T follicular helper cell (primary cell): Measurements from ENCODE around the gene EIF4E2.

Source experiments
- DNase-seq: peaks from one replicate; pipeline ENCODE4 v3.0.0-alpha.2; 2020; ENCODE audit warnings: low read depth

Gene EIF4E2

DNA sequence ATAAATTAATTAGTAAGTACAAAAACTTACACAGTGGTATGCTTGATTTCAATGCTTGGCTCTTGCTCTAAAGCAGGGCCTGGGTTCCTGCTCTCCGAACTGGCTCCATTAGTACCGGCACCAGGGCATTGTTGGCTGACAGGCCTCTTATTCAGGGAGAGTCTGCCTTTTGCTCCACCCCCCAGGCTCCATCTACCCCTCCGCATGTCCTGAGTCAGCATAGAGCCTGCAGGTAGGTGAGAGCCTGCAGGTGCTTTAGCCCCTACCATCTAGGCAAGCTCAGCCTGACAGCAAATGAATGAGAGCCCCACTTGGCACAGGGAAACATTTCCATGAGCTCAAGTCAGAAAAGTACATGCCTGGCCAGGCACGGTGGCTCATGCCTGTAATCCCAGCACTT, 47.8 kb downstream of the EIF4E2 start:
- no peak for DNase-seq

DNA sequence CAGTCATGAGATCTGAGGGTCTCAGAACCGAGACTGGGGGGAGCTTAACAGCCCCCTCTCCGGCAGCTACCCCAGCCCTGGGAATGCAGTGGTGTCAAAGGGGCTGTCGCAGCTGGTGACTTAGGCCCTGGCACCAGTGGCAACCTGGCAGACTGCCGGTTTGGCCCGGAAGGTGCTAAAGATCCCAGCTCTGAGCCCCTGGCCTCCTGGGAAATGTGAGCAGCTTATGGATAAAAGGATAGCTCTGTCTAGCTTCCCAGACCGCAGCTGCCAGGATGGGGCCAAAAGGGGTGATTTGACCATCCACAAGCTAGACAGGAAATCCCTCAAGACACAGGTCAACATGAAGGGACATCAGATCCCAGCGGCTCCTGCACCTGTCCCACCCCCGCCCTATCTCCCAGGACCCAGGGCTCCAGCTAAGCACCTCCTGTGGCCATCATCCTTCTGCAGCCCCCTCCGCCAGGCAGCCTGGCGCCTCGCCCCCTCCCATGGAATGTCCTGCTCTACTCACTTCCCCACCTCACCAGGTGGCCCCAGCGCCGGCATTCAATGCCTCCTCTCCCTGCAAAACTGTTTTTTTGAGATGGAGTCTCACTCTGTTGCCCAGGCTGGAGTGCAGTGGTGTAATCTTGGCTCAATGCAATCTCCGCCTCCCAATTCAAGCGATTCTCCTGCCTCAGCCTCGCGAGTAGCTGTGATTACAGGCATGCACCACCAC, 49.7 kb downstream of the EIF4E2 start:
- DNase-seq = no peak

DNA sequence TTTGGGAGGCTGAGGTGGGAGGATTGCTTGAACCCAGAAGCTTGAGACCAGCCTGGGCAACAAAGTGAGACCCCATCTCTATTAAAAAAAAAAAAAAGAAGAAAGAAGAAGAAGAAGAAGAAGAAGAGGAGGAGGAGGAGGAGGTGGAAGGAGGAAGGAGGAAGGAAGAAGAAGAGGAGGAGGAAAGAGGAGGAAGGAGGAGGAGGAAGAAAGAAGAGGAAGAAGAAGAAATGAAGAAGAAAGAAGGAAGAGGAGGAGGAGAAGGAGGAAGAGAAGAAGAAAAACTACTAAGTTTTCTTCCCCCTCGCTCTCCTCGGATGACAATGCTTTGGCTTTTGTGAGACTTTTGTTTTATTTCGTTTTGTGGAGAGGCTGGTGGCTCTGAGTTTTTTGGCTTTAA, 52.8 kb downstream of the EIF4E2 start:
- DNase-seq = no peak

DNA sequence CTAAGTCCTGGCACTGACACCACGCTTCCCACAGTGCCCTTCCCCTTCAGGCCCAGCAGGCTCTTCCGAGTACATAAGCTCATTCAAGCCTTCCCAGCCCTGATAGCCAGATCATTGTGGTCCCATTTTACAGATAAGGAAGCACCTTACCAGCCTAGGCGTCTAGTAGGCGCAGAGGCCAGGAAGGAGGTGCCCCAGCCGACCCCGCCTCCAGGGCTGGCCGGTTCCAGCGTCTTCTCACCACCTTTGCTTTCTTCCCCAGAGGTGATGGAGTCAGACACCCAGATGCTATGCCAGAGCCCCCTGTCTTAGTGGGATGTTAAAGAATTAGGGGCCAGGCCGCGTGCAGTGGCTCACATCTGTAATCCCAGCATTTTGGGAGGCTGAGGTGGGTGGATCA, 54.0 kb downstream of the EIF4E2 start:
- no peak for DNase-seq

DNA sequence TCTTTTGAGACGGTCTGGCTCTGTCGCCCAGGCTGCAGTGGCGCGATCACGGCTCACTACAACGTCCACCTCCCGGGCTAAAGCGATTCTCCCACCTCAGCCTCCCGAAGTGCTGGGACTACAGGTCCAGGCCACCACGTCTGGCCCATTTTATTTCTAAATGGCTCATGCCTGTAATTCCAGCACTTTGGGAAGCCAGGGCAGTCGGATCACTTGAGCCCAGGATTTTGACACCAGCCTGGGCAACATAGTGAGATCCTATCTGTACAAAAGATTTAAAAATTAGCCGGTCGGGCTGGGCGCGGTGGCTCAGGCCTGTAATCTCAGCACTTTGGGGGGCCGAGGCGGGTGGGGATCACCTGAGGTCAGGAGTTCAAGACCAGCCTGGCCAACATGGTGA, 56.5 kb downstream of the EIF4E2 start:
- no peak for DNase-seq

DNA sequence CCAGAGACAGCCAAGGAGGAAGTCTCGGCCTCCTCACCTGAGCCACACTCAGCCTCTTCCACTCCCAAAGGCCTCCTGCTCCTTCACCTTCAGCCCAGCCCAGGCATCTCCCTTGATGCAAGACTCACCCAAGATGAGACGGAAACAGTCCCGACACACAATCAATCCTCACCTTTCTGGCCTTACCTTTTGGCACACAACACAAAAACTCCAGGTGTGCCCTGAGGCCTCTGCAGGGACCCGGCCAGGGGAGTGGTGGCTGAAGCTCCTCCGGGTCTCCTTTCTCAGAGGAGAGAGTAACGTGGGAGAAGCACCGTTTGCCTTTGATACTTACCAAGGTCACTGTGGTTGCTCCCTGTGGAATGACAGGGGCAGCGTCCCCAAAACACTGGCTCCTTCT, 59.1 kb downstream of the EIF4E2 start:
- no peak for DNase-seq

DNA sequence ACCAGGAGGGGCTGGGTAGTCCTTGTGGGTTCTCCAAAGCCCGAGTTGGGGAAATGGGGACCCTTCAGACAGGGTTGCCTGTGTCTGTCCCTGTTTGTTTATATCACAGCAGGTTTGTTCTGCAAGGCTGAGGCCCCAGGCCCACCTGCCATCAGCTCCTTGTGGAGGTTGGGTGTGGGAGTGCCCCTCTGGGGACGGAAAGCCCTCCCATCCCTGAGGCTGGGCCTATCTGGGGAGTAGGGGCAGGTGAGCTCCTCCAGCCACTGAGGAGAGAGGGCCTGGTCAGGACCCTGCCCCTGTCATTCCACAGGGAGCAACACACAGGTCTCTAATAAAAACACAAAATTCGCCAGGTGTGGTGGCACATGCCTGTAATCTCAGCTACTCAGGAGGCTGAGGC, 59.6 kb downstream of the EIF4E2 start:
- DNase-seq = no peak

DNA sequence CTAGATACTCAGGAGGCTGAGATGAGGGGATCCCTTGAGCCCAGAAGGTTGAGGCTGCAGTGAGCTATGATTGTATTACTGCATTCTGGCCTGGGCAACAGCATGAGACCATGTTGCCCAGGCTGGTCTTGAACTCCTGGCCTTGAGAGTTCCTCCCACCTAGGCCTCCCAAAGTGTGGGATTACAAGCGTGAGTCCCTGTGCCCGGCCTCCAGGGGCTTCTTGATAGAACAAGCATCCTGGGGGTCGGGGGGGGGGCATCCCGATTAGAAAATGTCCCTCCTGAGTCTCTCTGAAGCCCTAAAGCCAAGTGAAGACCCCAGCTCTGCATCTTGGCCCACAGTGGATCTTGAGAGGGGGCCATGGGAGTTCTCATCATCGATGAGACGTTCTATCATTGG, 60.6 kb downstream of the EIF4E2 start:
- no peak for DNase-seq

DNA sequence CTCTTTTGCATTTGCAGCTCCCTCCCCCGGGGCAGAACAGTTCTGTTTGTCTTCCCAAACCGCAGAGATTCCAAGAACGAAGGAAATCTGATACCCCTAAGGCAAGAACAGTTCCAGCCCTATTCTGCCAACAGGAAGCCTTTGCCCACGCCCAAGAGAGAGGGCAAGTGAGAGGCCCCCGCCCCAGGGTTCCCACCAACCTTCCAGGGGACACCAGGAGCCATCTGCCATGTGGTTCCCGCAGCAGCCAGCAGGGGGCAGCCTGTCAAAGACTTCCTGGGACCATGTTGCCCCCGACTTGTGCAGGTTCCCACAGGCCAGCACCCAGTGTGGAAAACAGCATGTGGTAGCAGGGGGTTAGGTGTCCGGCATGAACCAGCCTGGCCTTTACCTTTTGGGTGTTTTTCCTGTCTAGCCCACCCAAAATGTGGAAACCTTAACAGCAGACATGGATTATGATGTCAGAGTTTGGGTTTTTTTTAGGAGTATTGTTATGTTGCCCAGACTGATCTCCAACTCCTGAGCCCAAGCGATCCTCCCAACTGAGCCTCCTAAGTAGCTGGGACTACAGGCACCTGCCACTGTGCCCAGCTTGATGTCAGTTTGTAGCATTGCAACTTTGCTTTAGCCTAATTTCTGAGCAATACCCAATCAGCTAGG, 61.2 kb downstream of the EIF4E2 start:
- DNase-seq = peak; percentile 48

DNA sequence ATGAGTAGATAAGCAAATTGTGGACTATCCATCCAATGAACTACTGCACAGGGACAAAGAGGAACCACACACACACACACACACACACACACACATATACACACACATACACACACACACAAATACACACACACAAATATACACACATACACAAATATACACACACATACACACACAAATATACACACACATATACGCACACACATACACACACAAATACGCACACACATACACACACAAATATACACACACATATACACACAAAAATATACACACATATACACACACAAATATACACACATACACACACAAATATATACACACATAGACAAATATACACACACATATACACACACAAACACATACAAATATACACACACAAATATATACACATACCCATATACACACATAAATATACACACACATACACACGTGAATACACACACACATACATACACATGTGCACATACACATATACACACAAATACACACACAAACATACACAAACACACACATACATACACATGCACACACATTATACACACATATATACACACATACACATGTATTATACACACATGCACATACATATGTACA, 63.1 kb downstream of the EIF4E2 start:
- no peak for DNase-seq

DNA sequence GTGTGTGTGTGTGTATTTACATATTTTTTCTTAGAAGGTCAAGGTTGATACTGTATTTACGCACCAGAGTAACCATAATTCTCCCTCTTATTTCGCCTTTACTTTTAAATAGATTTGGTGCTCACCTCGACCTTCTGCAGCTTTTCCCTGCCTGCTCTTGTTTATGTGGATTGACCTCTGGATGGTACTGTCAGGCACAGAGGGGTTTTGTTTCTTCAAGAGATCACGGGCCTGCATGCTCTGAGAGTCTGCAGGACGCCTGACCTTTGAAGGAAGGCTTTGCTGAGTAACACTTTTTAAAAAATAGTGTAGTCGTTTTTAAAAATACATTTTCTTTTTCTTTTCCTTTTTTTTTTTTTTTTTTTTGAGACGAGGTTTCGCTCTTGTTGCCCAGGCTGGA, 64.8 kb downstream of the EIF4E2 start:
- DNase-seq = no peak
